Daoy (cell line): ENCODE results near the gene SPSB1. TPM values are rescaled to one million over a fixed set of nuclear protein-coding genes. Genes with fewer than 3 reads are reported as not detected.

Experiments
- DNase-seq: peaks from one replicate; pipeline ENCODE4 v3.0.0-alpha.2; 2015; ENCODE audit warnings: low read depth
- total RNA-seq: library from RNA; depleted of rRNA; stranded (reverse); fragments of >200 nt; shearing (Covaris generic); gene quantifications from 2 replicates; pipeline ENCODE4 v1.2.3, GENCODE V29; 2014

The SPSB1 gene
- total RNA-seq, 1 experiment from 2014 or later = 15.0 TPM

- peak; percentile 43 for DNase-seq
Measured at GRCh38 chr1:9279172-9279840, 13.4 kb upstream of the SPSB1 start.

GRCh38 chr1:9280015-9280860, 12.5 kb upstream of the SPSB1 start:
- peak; percentile 96 for DNase-seq

GRCh38 chr1:9281071-9281827, 11.4 kb upstream of the SPSB1 start:
- DNase-seq = no peak

- DNase-seq = peak; percentile 24
Measured at GRCh38 chr1:9281908-9282695, 10.6 kb upstream of the SPSB1 start.

GRCh38 chr1:9282696-9282955, 10.1 kb upstream of the SPSB1 start:
- no peak for DNase-seq

- DNase-seq = no peak
Measured at GRCh38 chr1:9284061-9284460, 8.6 kb upstream of the SPSB1 start.

GRCh38 chr1:9286556-9286955, 6.1 kb upstream of the SPSB1 start:
- DNase-seq = no peak

GRCh38 chr1:9289090-9289534, 3.6 kb upstream of the SPSB1 start:
- peak; percentile 72 for DNase-seq

- peak; percentile 46 for DNase-seq
Measured at GRCh38 chr1:9289711-9290485, 2.8 kb upstream of the SPSB1 start.

- peak; percentile 76 for DNase-seq
Measured at GRCh38 chr1:9291914-9292360, 757 bp upstream of the SPSB1 start.

- no peak for DNase-seq
Measured at GRCh38 chr1:9293241-9293532, 493 bp downstream of the SPSB1 start.

- DNase-seq = peak; percentile 61
Measured at GRCh38 chr1:9293533-9294404, 1.1 kb downstream of the SPSB1 start.

- peak; percentile 88 for DNase-seq
Measured at GRCh38 chr1:9294405-9294773, 1.7 kb downstream of the SPSB1 start.

- peak; percentile 67 for DNase-seq
Measured at GRCh38 chr1:9294910-9295636, 2.4 kb downstream of the SPSB1 start.

GRCh38 chr1:9295884-9296283, 3.2 kb downstream of the SPSB1 start:
- no peak for DNase-seq

GRCh38 chr1:9296850-9297249, 4.2 kb downstream of the SPSB1 start:
- DNase-seq = no peak

GRCh38 chr1:9297831-9298230, 5.1 kb downstream of the SPSB1 start:
- no peak for DNase-seq

- DNase-seq = no peak
Measured at GRCh38 chr1:9298282-9298681, 5.6 kb downstream of the SPSB1 start.
